ENCODE results near the gene ERICH2.
A peak's percentile ranks its signal among the peaks of the same experiment; 100 is the strongest.

DNA sequence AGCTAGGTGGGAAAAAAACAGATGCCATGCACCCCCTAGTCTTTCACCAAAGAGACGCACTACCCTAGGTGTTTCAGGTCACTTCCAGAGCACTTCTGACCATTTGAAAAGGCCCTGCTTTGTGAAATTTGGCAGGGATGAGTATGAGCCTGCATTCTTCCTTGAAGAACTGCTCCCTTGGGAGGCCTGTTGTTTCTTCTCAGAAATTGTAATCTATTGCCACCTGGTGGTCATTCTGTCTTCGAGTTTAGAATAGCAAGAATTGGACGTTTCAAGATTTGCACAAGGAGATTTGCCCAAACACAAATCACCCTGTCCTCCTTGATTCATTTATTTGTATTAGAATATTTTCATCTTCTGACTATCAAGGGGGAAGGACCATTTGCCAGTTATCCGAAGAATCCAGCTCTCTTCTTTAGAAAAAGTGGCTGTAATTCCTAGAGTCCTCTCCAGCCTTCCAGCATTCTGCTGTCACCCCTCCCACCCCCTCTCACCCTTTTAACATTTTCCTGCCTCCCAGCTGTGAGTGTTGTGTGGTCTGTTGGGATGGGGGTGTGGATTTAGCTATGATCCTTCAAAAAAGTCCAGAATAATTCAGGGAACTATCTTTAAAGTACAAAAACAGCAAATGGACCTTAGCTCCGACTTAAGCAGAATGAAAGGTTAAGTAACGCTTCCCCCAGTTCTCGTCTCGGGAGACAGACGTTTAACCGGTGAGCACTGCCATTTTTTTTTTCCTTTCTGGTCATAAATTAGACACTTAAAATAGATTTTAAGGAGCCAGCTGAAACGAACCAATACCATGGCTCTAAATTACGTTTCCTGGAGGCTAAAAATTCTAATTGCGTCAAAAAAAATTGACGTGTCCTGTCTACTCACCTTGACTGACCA lies 42.8 kb downstream of the ERICH2 start:
- TF ChIP-seq CTCF (IDR thresholded peaks at IDR 0.05 in 2 of 3, conservative IDR thresholded peaks at IDR 0.05 in 1 of 3; ENCODE audit: borderline replicate concordance in 1 of 3, insufficient read depth in 1 of 3, low read depth in 2 of 3, low read length in 2 of 3), result peak; percentile 55 to 90 (median 78)
- no peak for TF ChIP-seq CBX3 (IDR thresholded peaks at IDR 0.05; ENCODE audit: low read depth)
- no peak for TF ChIP-seq EZH2 (IDR thresholded peaks at IDR 0.05)
- TF ChIP-seq SIN3A (IDR thresholded peaks at IDR 0.05; ENCODE audit: low read depth), result no peak
- TF ChIP-seq POLR2AphosphoS5 (IDR thresholded peaks at IDR 0.05; ENCODE audit: low read depth, low read length), result no peak
